ENCODE results near the gene FGFR3.

The FGFR3 gene

DNA sequence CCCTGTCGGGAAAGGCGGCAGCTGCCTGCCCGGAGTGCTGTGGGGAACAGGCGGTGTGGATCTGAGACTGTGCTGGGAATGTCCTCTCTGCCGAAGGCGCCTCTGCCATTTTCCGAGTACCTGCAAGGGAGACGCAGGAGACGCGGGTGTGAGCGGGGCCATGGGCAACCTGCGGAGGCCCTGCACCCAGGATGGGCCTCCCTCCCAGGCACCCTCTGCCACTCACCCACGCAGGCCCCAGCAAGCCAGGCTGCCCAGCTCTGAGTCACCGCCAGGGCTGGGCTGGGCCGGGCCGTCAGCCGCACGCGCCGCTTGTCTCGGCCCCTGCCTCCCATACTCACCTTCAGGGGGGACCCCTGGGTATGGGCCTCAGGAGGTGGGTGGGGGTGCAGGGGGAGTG, 3.5 kb upstream of the FGFR3 start:
- no peak for DNase-seq

DNA sequence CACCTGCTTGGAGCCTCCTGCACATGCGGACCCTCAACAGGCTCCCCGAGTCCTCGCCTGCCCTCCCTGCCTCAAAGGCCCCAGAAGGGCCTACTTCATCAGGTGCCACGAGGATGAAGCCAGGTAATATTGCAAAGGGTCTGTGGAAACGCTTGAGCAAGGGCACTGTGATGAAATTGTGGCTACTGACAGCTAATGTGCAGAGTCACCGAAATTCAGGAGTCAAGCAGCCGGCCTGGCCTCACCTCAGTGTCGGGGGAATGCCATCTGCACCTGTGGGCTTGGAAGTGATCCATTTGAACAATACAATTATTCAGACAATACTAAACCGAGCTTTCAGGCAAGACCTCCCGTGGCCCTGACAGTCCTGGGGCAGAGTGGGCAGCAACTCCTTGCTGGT, 3.1 kb upstream of the FGFR3 start:
- no peak for DNase-seq

DNA sequence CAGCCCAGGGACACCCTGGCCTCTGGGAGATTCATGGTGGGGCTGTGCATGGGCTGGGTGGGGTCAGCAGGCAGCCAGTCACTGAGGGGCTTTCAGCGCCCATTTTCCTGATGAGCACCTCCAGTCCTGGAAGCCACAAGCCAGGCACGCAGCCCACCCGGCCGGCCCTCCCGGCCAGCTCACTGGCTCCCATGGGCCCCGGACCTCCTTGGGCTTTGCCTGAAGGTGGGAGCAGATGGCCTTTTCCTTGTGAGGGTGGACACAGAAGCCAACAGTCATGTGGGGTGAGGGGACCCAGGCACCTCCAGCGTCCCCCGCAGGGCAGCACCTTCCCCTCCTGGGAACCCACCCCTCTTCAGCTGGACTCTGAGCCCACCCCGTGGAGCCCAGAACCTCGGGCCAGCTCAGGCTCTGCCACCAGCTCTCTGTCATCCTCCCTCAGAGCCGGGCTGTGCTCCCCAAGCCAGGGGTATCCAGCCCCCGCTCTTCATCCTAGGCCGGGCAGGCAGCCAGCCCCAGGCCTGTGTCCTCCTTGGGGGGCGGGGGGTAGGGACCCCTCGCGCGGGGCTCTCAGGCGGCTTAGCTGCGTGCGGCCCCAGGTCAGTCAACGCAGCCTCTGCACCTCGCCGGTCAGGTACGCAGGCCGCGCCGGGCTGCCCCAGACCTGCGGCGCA, 798 bp upstream of the FGFR3 start:
- no peak for DNase-seq

DNA sequence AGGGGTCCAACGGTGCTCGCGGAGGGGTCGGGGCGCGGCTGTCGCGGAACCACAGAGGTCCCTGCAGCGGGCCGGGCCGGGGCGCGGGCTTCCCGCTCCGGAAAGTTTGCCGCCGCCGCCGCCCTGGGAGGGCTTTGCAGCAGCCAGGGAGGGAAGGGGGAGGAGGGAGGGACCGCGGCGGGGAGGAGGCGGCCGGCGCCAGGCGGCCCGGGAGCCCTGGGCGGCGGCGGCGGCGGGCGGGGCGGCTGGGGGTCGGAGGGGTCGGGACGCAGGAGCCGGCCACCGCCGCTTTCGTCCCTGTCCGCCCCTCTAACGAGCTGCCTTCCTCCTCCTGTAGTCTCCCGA, 375 bp downstream of the FGFR3 start:
- peak; percentile 25 for DNase-seq

DNA sequence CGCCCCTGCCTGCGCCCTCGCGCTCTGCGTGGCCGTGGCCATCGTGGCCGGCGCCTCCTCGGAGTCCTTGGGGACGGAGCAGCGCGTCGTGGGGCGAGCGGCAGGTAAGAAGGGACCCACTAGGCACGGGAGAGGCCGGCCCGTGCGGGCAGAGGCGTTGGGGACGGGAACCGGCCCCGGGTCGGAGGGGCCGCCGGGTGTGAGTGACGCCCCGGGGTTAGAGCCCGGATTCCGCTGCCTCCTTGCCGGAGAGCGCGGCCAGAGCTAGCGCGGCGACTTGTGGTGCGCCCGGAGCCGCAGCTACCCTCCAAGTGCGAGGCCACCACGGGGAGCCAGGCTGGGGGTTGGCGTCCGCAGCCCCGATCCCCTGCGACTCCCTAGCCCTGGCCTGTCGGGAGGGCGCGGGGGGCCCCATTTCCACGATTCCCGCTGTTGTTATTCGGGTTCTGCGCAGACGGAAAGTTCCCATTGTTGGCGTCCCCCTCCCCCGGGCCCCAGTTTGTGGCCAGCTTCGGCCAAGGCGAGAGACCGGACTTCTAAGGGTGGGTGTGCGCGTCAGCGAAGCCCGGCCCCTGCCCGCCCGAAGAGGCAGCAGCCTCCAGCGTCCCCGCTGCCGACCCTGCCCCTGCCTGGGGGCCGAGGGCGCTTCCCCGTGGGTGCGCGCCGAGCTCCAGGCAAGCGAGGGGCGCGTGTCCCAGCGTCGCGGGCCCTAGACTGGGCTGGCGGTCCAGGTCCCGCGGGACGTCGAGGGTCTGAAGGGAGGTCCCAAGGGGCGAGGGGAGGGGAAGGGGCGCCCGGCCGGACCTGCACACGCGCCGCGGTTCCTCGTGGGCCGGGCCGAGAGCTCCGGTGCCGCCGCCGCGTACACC, 1.1 kb downstream of the FGFR3 start:
- DNase-seq = no peak

DNA sequence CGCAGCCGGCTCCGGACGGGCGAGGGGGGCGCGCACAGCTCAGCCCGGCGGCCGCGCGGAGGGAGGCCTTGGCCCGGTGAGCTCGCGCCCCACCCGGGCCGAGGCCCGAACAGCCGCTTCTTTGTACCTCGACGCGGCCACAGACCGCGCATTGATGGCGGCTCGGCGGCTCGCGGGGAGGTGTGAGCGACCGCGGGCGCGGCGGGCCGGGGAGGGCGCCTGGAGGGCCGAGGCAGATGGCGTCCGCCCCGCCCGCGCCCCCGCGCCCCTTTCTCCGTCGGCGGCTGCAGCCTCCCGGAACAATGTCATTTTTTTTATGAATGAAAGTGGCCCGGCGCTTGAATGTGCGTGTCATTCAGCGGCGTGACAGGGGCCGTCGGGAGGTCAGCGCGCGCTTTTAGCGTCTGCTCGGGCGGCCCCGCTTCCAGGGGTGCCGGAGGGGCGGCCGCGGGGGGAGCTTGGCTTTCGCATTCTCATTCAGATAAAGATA, 1.8 kb downstream of the FGFR3 start:
- DNase-seq = peak; percentile 4

DNA sequence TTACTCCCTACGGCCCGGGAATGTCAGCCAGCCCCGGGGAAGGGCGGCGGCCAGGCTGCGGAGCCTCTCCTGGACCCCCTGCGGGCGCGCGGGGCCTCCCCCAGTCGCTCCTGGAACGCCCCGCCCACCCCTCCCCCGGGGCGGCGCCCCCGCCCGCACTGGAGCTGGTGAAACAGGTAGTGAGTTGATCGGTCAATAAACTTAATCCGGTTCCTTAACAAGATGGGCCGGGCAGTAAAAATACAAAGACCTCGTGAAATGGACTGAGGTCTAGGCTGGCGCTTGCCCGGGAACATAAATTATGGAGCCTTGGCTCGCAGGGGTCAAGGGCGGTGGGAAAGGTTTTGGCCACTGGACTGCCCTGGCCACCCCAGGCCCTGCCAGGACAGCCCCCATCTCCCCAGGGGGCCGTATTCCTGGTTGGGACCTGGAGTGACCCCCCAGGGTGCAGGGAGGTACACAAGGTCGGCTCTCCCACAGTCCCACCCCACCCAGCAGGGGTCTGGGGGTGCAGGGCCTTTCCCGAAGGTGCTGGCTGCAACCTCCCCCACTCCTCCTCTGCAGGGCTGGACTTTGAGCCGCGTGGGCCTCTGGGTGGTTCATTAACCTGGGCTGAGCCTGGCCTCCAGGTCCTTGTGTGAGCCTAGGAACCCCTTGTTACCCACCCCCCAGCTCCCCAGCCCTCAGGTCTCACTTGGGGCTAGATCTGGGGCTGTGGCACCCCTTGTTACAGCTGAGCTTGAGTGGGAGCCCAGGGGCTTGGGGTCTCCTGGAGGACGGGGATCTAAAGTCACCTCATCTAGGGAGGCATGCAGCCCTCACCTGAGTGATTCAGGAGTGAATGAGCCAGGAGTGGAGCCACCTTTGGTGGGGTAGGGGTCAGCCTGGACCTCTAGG, 2.5 kb downstream of the FGFR3 start:
- no peak for DNase-seq

DNA sequence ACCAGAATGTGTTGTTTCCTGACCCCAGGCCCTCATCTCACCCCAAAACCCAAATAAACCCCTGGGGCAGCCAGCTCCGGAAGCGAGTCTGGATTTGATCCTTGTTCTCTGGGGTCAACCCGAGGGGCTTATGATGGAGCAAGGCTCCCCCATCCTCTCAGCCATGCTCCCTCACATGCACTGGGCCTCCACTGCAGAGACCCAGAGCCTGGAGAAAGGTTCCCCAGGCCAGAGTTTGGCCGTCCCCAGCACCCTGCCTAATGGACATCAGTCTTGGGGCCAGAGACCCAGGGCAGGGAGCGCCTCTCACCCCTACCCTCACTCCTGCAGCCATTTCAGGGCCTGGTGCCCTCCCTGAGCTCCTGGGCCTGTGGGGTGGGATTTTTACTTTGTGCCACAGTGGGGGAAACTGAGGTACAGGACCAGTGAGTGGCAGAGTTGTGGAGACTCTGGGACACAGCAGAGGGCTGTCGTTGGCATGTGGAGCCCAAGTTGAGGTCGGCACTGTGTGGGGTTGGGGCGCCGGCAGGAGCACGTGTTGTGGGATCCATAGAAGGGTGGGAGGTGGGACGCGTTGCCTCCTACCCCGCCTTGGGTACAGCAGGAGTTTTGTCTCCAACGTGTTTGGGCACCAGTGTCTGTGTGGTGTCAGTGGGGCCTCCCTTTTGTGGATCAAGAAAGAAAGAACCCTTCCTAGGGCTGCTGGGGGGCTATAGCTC, 3.6 kb downstream of the FGFR3 start:
- no peak for DNase-seq

DNA sequence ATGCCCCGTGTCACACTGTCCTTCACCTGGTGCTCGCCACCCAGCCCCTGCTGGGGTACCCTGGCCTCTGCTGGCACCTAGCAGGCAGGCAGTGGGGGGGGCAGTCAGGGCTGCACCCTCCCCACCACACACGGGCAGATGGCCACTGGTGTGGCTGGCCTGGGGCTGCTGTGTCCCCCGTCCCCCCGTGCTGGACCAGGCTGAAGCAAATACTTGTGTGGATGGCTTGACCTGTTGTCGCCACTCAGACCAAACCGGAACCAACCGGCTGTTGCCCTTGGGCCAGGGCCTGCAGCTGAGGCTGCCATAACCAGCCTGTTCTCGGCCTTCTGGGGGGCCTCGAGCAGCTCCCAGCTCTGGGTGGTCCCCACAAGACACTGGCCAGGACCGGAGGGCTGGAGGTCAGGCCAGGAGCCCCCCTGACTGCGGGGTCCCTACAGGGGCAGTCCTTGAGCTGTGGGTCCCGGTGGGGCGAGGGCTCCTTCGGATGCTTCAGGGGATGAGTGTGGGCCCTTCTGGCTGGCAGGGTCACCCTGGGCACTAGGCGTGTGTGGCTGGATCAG, 4.3 kb downstream of the FGFR3 start:
- no peak for DNase-seq

DNA sequence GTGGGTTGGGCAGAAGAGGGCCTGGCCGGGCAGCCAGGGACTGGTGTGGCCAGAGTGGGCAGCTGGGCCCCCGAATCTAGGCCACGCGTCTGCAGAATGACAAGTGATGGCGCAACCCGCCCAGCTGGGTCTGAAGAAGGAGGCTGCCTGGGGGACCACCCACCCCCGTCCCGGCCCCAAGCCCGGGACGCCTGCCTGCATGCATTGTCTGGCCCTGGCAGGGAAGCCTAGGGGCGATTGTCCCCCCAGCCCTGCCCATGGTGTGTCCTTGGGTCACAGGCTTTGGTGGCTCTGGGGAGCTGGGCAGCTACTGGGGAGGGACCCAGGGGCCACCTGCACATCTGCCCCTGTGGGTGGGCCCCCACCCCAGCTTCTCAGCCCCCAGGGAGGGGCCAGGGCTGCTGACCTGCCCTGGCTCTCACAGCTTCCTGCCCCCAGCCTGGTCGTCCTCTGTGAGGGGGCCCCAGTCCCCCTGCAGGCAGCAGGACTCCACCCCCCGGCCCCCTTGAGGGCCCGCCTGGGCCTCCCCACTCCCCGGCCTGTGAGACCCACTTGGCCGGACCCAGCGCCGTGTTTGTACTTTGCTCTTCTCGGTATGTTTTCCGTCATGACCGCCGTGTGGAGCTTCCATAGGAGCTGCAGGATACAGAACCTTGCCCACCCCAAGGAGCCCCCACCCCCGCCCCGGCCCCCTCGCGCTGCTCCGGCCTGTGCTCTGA, 4.9 kb downstream of the FGFR3 start:
- DNase-seq = no peak

DNA sequence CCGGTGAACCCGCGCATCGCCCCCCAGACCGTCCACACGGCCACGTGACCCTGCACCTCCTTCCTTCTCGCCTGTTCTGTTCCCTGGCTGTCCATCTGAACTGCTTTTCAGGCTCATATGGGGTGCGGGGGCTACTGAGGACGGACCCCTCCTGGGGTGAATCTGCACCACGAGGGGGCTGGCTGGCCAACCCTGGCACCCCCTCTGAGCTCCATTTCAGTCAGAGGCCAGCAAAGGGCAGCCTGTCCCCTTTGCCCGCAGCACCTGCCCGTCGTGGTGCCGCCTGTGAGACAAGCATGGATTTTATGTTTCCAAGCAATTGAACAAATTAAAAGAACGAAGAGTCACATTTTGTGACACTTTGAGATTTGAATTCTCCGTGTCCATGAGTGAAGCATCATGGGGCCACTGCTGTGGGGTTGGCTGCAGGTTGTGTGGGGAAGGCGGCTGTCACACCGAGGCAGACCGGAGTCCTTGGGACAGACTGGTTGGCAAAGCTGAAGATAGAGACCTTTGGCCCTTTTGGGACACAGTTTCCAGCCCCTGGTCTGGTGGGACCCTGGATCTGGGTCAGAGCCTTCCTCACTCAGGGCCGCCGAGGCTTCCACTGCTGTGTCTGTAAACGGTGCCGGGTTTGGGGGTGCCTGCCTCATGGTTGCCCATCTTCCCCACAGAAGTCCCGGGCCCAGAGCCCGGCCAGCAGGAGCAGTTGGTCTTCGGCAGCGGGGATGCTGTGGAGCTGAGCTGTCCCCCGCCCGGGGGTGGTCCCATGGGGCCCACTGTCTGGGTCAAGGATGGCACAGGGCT, 5.7 kb downstream of the FGFR3 start:
- no peak for DNase-seq

DNA sequence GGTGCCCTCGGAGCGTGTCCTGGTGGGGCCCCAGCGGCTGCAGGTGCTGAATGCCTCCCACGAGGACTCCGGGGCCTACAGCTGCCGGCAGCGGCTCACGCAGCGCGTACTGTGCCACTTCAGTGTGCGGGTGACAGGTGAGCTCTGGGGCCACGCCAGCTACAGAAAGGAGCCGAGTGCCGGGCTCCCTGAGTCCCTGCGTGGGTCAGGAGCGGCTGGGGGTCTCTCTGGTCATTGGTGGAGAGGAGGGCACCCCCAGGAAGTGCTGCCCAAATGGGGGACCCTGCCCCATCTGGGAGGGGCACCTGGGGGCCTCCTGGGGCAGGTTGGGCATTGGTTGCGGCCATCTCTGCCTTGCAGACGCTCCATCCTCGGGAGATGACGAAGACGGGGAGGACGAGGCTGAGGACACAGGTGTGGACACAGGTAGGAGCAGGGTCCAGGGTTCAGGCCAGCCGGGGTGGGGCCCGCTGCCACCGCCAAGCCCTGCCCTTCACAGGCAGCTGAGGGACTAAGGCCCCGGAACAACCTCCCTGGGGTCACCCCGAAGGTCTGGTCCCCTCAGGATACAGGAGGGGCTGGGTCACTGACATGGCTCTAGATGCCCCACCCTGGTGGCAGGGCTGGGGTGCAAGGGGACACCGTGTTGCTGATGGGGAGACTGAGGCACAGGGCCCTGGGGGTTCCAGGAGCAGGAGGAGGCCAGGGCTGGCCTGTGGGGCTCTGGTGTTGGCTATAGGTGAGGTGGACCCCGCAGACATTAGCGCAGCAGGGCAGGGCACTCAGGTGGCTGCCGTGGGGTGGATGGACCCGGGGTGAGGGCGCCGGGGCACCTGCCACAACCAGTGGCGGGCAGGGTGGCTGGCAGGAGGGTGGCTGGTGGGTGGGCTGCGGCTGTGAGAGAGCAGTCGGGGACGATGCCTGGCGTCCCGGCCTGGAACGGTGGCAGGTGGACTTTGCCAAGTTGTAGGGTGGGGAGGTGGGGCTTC, 6.6 kb downstream of the FGFR3 start:
- DNase-seq = no peak

DNA sequence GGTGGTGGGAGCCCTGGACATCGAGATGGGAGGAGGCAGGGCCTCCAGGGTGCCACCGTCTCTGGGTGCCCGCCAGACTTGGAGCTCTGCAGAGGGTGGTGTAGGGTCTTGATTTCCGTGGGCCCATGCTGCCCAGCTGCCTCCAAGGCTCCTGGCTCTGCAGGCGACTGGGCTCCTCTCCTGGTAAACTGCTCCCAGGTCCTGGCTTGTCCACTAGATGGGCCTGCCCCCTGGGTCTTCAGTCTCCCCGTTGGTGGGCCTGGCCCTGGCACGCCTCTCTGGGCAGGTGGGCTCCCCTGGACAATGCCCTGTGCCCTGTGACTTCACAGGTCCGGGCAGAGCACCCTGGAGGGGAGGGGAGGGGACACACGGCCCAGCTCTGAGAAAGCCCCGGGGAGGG, 7.7 kb downstream of the FGFR3 start:
- no peak for DNase-seq

DNA sequence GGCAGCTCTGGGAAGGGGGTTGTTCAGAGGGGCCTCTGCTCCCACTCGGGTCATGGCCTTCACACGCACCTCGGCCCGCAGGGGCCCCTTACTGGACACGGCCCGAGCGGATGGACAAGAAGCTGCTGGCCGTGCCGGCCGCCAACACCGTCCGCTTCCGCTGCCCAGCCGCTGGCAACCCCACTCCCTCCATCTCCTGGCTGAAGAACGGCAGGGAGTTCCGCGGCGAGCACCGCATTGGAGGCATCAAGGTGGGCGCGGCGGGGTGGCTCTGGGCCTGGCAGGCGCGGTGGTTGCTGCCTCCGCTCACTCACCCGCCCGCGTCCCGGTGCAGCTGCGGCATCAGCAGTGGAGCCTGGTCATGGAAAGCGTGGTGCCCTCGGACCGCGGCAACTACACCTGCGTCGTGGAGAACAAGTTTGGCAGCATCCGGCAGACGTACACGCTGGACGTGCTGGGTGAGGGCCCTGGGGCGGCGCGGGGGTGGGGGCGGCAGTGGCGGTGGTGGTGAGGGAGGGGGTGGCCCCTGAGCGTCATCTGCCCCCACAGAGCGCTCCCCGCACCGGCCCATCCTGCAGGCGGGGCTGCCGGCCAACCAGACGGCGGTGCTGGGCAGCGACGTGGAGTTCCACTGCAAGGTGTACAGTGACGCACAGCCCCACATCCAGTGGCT, 8.3 kb downstream of the FGFR3 start:
- DNase-seq = no peak

DNA sequence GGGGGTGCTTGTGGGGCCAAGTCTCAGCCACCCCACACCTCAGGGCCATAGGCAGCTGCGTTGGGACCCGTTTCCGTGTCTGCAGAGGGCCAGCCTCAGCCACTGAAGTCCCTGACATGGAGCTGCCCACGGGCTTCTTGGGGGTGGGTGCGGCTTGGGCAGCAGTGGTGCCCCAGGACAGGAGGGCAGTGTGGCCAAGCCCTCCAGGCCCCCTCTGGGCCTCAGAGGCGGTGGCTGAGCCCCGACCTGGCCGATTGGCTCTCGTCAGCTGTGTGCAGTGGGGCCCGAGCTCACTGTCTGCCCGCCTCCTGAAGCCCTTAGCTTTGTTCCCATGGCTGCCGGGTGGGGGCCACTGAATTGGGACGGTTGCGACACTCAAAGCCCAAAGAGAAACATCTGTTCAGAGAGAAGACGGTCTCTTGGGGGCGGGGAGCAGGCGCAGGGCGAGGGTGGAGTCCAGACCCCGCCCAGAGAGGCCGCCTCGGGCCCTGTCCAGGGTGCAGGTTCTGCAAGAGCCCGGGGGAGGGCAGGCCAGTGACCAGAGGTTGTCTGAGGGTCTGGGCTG, 9.1 kb downstream of the FGFR3 start:
- no peak for DNase-seq

DNA sequence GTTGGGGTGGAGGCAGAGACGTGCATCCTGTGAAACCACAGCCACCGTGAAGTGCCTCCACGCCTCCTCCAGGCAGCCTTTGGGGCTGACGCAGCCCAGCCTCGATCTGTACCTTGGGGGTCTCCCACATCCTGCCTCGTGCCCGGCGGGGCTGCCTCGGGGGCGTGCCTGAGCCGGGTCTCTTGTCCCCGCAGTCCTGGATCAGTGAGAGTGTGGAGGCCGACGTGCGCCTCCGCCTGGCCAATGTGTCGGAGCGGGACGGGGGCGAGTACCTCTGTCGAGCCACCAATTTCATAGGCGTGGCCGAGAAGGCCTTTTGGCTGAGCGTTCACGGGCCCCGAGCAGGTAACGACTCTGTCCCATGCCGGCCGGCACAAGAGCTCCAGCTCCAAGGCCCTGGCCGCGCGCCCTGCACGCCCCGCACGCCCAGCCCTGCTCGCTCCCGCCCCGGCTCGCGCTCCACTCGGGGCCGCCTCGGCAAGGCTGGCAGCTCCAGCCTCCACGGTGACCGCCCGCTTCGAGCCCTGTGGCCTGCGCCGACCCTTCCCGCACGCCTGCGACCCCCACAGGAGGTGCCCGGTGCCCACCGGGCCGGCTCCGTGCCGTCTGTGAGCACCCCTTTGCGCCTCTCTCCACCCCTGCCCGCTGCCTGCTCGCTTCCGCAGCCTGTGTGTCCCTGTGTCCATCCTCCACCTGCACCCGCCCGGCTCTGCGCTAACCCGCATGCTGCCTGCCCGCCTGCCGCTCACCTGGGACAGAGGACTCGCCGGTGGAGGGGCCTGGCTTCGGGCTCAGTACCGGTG, 9.8 kb downstream of the FGFR3 start:
- DNase-seq = no peak

DNA sequence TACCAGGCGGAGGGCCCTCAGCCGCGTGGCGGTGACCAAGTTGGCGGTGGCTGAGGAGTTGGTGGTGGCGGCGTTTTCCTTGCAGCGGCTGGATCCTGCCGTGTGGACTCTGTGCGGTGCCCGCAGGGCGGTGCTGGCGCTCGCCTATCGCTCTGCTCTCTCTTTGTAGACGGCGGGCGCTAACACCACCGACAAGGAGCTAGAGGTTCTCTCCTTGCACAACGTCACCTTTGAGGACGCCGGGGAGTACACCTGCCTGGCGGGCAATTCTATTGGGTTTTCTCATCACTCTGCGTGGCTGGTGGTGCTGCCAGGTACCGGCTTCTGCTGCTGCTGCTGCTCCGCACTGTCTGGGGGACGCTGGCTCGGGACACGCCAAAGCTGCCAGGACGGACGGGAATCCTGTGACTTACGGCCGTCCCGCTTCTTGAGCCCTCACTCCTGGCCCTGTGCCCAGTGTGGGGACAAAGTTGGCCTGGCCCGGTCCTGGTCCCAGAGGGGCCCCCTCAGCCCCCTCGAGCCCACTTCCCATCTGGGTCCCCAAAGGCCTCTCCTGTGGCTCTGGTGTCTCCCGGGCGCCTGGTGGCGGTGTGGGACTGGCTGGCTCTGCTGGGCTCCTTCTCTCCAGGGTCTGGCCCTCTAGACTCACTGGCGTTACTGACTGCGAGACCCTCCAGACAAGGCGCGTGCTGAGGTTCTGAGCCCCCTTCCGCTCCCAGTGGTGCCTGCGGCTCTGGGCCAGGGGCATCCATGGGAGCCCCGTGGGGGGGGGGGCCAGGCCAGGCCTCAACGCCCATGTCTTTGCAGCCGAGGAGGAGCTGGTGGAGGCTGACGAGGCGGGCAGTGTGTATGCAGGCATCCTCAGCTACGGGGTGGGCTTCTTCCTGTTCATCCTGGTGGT, 10.7 kb downstream of the FGFR3 start:
- DNase-seq = no peak
